GM19043 (cell line): ENCODE data around the gene MRPS16.

Experiments
- ATAC-seq: cut with Tn5 transposase; IDR thresholded peaks from one replicate; pipeline ENCODE4 v1.9.1; 2021; ENCODE audit warnings: low read depth; ENCODE audit not compliant: unreplicated experiment

Gene MRPS16

DNA sequence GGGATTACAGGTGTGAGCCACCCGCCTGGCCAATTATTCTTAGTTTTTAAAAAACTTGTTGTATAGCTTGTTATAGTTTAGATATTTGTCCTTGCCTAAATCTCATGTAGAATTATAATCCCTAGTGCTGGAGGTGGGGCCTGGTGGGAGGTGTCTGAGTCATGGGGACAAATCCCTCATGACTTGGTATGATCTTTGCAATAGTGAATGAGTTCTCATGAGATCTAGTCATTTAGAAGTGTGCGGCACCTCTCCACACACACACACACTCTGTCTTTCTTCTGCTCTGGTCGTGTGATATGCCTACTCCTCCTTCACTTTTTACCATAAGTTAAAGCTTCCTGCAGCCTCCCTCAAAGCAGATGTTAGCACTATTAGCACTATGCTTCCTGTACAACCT lies 47.4 kb downstream of the MRPS16 start:
- no peak for ATAC-seq
